ENCODE data around the gene SF3B5. TPM values are rescaled to one million over a fixed set of nuclear protein-coding genes. Genes with fewer than 3 reads are reported as not detected.

The SF3B5 gene
- polyA plus RNA-seq, 3 donors: 271 to 445 (median 355) TPM

DNA sequence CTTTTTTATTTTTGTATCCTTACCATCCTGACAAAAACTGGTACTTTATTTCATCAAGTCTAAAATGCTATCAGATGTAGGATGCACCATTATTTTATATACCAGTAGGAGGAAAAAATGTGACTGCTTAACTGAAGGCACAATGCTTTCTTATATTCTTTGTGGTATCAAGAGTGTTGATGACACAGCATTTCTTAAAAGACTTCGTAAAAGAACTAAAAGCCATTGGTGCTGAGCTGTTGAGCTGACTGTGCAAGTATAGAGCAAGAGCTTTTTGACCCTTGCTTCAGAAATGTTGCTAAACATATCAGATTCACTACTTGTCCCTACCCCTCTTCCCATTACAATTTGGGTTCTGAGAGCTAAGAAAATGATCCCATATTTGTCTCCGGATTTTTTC lies 17.5 kb downstream of the SF3B5 start:
- Histone ChIP-seq H3K4me1 (ENCODE audit: control insufficient read depth in 1 of 2, insufficient read depth in 2 of 2, low read length in 2 of 2) (no peaks in the 10 kb centered on the region), H2AFZ (ENCODE audit: insufficient read depth, low read depth, low read length, poor library complexity, severe bottlenecking) (no peak overlapping the region), H3K9ac (ENCODE audit: insufficient read depth, low read length, poor library complexity, severe bottlenecking) (no peak overlapping the region), H3K27ac (ENCODE audit: low read depth in 1 of 2, low read length in 2 of 2) (no peak overlapping the region), H3K4me2 (replicated peaks; ENCODE audit: extremely low read depth, low read length, poor library complexity, severe bottlenecking) (no peak overlapping the region), H4K20me1 (ENCODE audit: insufficient read depth, low read length) (no peaks in the 10 kb centered on the region), H3K79me2 (ENCODE audit: insufficient read depth, low read length) (no peaks in the 10 kb centered on the region), H3K9me3 (replicated peaks in 1 of 2; ENCODE audit: control insufficient read depth in 1 of 2, insufficient read depth in 1 of 2, low read length in 2 of 2) (no peaks in the 10 kb centered on the region), H3K4me3 (replicated peaks in 1 of 3; ENCODE audit: low read depth in 2 of 3, low read length in 3 of 3) (no peak overlapping the region), H3K36me3 (replicated peaks in 1 of 2; ENCODE audit: control insufficient read depth in 1 of 2, insufficient read depth in 2 of 2, low read length in 2 of 2) (no peaks in the 10 kb centered on the region), H3K27me3 (ENCODE audit: control insufficient read depth in 2 of 2, insufficient read depth in 2 of 2, low read length in 2 of 2) (no peaks in the 10 kb centered on the region)
- intact Hi-C loops (cut with micrococcal nuclease): no loop called here
- Mint-ChIP-seq H3K9me3 (no peaks in the 10 kb centered on the region), H3K4me1 (no peaks in the 10 kb centered on the region), H3K27me3 (ENCODE audit: low read depth in 3 of 3) (no peaks in the 10 kb centered on the region), H3K36me3 (no peaks in the 10 kb centered on the region), H3K4me3 (no peak overlapping the region), H3K27ac (no peak overlapping the region)
- DNase-seq: no peak
- 0% methylated on average over 1 of the region's 2 CpGs for WGBS (ENCODE audit: insufficient coverage)
- TF ChIP-seq, protein P1, sequence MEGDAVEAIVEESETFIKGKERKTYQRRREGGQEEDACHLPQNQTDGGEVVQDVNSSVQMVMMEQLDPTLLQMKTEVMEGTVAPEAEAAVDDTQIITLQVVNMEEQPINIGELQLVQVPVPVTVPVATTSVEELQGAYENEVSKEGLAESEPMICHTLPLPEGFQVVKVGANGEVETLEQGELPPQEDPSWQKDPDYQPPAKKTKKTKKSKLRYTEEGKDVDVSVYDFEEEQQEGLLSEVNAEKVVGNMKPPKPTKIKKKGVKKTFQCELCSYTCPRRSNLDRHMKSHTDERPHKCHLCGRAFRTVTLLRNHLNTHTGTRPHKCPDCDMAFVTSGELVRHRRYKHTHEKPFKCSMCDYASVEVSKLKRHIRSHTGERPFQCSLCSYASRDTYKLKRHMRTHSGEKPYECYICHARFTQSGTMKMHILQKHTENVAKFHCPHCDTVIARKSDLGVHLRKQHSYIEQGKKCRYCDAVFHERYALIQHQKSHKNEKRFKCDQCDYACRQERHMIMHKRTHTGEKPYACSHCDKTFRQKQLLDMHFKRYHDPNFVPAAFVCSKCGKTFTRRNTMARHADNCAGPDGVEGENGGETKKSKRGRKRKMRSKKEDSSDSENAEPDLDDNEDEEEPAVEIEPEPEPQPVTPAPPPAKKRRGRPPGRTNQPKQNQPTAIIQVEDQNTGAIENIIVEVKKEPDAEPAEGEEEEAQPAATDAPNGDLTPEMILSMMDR (IDR thresholded peaks at IDR 0.05): no peak

DNA sequence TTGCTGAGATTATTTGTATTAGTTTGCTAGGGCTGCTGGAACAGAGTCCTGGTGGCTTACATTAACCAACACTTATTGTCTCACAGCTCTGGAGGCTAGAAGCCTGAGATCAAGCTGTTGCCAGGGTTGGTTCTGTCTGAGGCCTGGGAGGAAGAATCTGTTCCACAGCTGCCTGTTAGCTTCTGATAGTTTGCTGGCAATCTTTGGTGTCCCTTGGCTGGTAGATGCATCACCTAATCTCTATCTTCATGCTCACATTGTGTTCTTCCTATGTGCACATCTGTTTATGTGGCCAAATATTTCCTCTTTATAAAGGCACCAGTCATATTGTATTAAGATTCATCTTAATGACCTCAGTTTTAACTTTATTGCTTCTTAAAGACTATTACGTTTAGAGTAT lies 19.5 kb downstream of the SF3B5 start:
- H4K20me1 ChIP-seq (ENCODE audit: insufficient read depth, low read length): no peaks in the 10 kb centered on the region
- WGBS (ENCODE audit: insufficient coverage): no CpG with 5 or more reads among the region's 1 CpG
- Mint-ChIP-seq H3K9me3 (no peaks in the 10 kb centered on the region), H3K4me1 (no peaks in the 10 kb centered on the region), H3K27ac (no peak overlapping the region), H3K27me3 (ENCODE audit: low read depth in 3 of 3) (no peaks in the 10 kb centered on the region), H3K4me3 (no peak overlapping the region), H3K36me3 (no peaks in the 10 kb centered on the region)
- H3K27me3 ChIP-seq (ENCODE audit: control insufficient read depth in 2 of 2, insufficient read depth in 2 of 2, low read length in 2 of 2): no peaks in the 10 kb centered on the region
- no peaks in the 10 kb centered on the region for H3K9me3 ChIP-seq (replicated peaks in 1 of 2; ENCODE audit: control insufficient read depth in 1 of 2, insufficient read depth in 1 of 2, low read length in 2 of 2)
- no peaks in the 10 kb centered on the region for H3K79me2 ChIP-seq (ENCODE audit: insufficient read depth, low read length)
- no peak overlapping the region for H3K4me2 ChIP-seq (replicated peaks; ENCODE audit: extremely low read depth, low read length, poor library complexity, severe bottlenecking)
- TF ChIP-seq, protein P1 (IDR thresholded peaks at IDR 0.05): no peak
- H3K27ac ChIP-seq (ENCODE audit: low read depth in 1 of 2, low read length in 2 of 2): no peak overlapping the region
- H3K36me3 ChIP-seq (replicated peaks in 1 of 2; ENCODE audit: control insufficient read depth in 1 of 2, insufficient read depth in 2 of 2, low read length in 2 of 2): no peaks in the 10 kb centered on the region
- no peak overlapping the region for H2AFZ ChIP-seq (ENCODE audit: insufficient read depth, low read depth, low read length, poor library complexity, severe bottlenecking)
- H3K9ac ChIP-seq (ENCODE audit: insufficient read depth, low read length, poor library complexity, severe bottlenecking): no peak overlapping the region
- no peak overlapping the region for H3K4me3 ChIP-seq (replicated peaks in 1 of 3; ENCODE audit: low read depth in 2 of 3, low read length in 3 of 3)
- no peak for DNase-seq
- intact Hi-C loops (cut with micrococcal nuclease): no loop called here
- H3K4me1 ChIP-seq (ENCODE audit: control insufficient read depth in 1 of 2, insufficient read depth in 2 of 2, low read length in 2 of 2): no peaks in the 10 kb centered on the region

Measured in CD14-positive monocyte (primary cell).